GM12892 (cell line): Measurements from ENCODE around the gene FAM184B.

ENCODE experiments used
- POLR2A ChIP-seq: IDR thresholded peaks from 2 replicates; pipeline ENCODE4 v1.6.1; 2011; ENCODE audit warnings: low read depth, low read length, control low read depth
- POLR2AphosphoS5 ChIP-seq: IDR thresholded peaks from 2 replicates; pipeline ENCODE4 v1.6.1; 2011; ENCODE audit warnings: low read depth, low read length, control low read depth
- TAF1 ChIP-seq: IDR thresholded peaks from 2 replicates; pipeline ENCODE4 v1.6.1; 2011; ENCODE audit warnings: low read depth, mild to moderate bottlenecking, control low read depth, low read length, borderline replicate concordance

DNA sequence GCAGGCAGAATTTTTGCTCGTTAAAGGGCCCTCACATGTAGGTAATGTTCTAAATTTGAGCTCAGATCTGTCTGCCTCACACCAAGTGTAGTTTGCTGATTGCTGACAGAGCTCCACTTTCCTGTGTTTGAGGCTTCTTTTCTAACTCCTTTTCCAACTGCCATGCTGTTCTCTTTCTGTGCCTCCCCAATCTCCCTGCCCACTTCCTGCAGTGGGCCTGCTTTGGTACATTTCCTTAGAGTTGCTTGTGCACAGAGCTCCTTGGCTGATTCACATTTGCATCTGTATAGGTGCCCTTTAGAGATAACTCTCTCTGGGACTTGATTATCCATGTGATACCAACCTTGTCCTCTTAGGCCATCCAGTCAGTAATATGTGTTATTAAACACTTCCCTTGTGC, 162.5 kb downstream of the FAM184B start:
- TF ChIP-seq POLR2AphosphoS5 (no peak), POLR2A (no peak), TAF1 (no peak)
